DMS 273 treated with DMSO at 0.1 percent for 48 hours (cell line): Measurements from ENCODE around the gene SLC12A5.

Source experiments
- DNase-seq: peaks from one replicate; lab custom pipeline; 2025; lab: John Stamatoyannopoulos, UW

SLC12A5 gene

GRCh38 chr20:46028110-46028509, 905 bp upstream of the SLC12A5 start:
- DNase-seq = no peak

- no peak for DNase-seq
These were observed 1.4 kb downstream of the SLC12A5 start for GRCh38 chr20:46030284-46031013.

GRCh38 chr20:46031014-46031569, 2.1 kb downstream of the SLC12A5 start:
- DNase-seq = no peak

GRCh38 chr20:46031701-46032254, 2.8 kb downstream of the SLC12A5 start:
- peak; percentile 77 for DNase-seq

- DNase-seq = no peak
These were observed 5.0 kb downstream of the SLC12A5 start for GRCh38 chr20:46034039-46034438.

- no peak for DNase-seq
These were observed 6.2 kb downstream of the SLC12A5 start for GRCh38 chr20:46035253-46035652.

- DNase-seq = no peak
These were observed 6.7 kb downstream of the SLC12A5 start for GRCh38 chr20:46035713-46036112.

- no peak for DNase-seq
These were observed 7.4 kb downstream of the SLC12A5 start for GRCh38 chr20:46036370-46036769.

GRCh38 chr20:46037036-46037435, 8.0 kb downstream of the SLC12A5 start:
- DNase-seq = no peak

GRCh38 chr20:46040902-46041535, 12.0 kb downstream of the SLC12A5 start:
- no peak for DNase-seq

- no peak for DNase-seq
These were observed 14.5 kb downstream of the SLC12A5 start for GRCh38 chr20:46043556-46043955.

GRCh38 chr20:46044896-46045295, 15.9 kb downstream of the SLC12A5 start:
- DNase-seq = no peak

GRCh38 chr20:46046588-46047310, 17.7 kb downstream of the SLC12A5 start:
- no peak for DNase-seq

GRCh38 chr20:46047821-46048220, 18.8 kb downstream of the SLC12A5 start:
- DNase-seq = no peak

GRCh38 chr20:46049190-46049589, 20.2 kb downstream of the SLC12A5 start:
- DNase-seq = no peak

GRCh38 chr20:46049815-46050214, 20.8 kb downstream of the SLC12A5 start:
- no peak for DNase-seq

GRCh38 chr20:46050444-46050843, 21.4 kb downstream of the SLC12A5 start:
- DNase-seq = no peak

- DNase-seq = no peak
These were observed 21.9 kb downstream of the SLC12A5 start for GRCh38 chr20:46050885-46051284.

GRCh38 chr20:46051556-46052308, 22.7 kb downstream of the SLC12A5 start:
- no peak for DNase-seq

GRCh38 chr20:46053416-46053815, 24.4 kb downstream of the SLC12A5 start:
- no peak for DNase-seq

- DNase-seq = no peak
These were observed 25.6 kb downstream of the SLC12A5 start for GRCh38 chr20:46054606-46055005.

GRCh38 chr20:46055269-46055668, 26.3 kb downstream of the SLC12A5 start:
- DNase-seq = no peak
